ENCODE data around the gene ADAMTS12.

DNA sequence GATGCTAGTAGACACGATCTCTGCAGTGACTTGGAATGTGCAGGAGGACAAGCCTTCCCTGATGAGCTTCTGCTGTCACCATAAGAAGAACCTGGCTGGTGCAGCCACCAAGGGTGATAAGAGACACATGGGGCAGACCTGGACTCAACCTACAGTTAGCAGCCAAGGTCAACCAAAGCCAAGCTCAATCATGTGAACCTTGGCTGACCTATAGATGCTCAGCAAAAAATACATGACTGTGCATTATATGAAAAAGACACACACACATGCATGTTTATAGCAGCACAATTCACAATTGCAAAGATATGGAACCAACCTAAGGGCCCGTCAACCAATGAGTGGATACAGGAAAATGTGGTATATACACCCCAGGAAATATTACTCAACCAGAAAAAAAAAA, 364.1 kb downstream of the ADAMTS12 start:
- TF ChIP-seq, protein P1, sequence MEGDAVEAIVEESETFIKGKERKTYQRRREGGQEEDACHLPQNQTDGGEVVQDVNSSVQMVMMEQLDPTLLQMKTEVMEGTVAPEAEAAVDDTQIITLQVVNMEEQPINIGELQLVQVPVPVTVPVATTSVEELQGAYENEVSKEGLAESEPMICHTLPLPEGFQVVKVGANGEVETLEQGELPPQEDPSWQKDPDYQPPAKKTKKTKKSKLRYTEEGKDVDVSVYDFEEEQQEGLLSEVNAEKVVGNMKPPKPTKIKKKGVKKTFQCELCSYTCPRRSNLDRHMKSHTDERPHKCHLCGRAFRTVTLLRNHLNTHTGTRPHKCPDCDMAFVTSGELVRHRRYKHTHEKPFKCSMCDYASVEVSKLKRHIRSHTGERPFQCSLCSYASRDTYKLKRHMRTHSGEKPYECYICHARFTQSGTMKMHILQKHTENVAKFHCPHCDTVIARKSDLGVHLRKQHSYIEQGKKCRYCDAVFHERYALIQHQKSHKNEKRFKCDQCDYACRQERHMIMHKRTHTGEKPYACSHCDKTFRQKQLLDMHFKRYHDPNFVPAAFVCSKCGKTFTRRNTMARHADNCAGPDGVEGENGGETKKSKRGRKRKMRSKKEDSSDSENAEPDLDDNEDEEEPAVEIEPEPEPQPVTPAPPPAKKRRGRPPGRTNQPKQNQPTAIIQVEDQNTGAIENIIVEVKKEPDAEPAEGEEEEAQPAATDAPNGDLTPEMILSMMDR (conservative IDR thresholded peaks at IDR 0.05): no peak
- no peak for TF ChIP-seq ZFX (IDR thresholded peaks at IDR 0.05)
